HCT116 (cell line): ENCODE measurements around the gene SKI. TPM values are rescaled to one million over a fixed set of nuclear protein-coding genes. Genes with fewer than 3 reads are reported as not detected.

Source experiments
- ATAC-seq: fragments of 200-7000 bp; cut with Tn5 transposase; 2 replicates; pipeline ENCODE4 v1.9.1; 2020; ENCODE audit warnings: mild to moderate bottlenecking, moderate library complexity
- BruUV-seq: library from RNA; stranded (reverse); fragments of 400-500 nt; replicated peaks from 2 replicates; lab custom pipeline; 2021; lab: Mats Ljungman, UMichigan
- CTCF ChIA-PET: fragments of 300-600 bp; sonication (Branson Sonifier 250); formaldehyde crosslinking; loops from one replicate; lab custom pipeline; 2021; ENCODE audit warnings: antibody characterized with exemption; lab: Charles Lee
- POLR2A ChIA-PET: fragments of 300-600, 350-600 bp; sonication (Branson Sonifier 250); formaldehyde crosslinking; loops from one replicate; lab custom pipeline; 2021; ENCODE audit warnings: antibody characterized with exemption; lab: Charles Lee
- RAD21 ChIA-PET, 2 experiments: fragments of 300-600 bp; sonication (Branson Sonifier 250); formaldehyde crosslinking; loops; one replicate each; lab custom pipeline; 2023; ENCODE audit warnings: low total read pairs in 2 of 2; ENCODE audit not compliant: uncharacterized antibody in 2 of 2, unreplicated experiment in 2 of 2, low non-redundant PET in 1 of 2; lab: Charles Lee
- DNase-seq: peaks from one replicate; pipeline ENCODE4 v3.0.0-alpha.2; 2010; ENCODE audit warnings: low read depth, low spot score
- H2AFZ ChIP-seq: fragments of 200-600 bp; shearing (Covaris generic), sonication (generic); 2 replicates; pipeline ENCODE4 v1.6.1; 2017; ENCODE audit warnings: low read depth, mixed run types, mixed read lengths, antibody characterized with exemption, low read length; ENCODE audit not compliant: poor library complexity, severe bottlenecking
- H3K27ac ChIP-seq: 2 replicates; pipeline ENCODE4 v1.5.1; 2012; ENCODE audit warnings: low read depth, low read length
- H3K27me3 ChIP-seq: fragments of 200-600 bp; sonication (generic); 2 replicates; pipeline ENCODE4 v1.6.1; 2016; ENCODE audit warnings: mixed run types, low read length, mixed read lengths; ENCODE audit not compliant: insufficient read depth
- H3K36me3 ChIP-seq, 2 experiments: fragments of 200-500 bp in 1 of 2; fragments of 200-600 bp in 1 of 2; sonication (Bioruptor generic) in 1 of 2; sonication (generic) in 1 of 2; 2 replicates each; pipeline versions ENCODE4 v1.5.1 to v1.6.1; 2014 to 2016; ENCODE audit warnings: low read length in 2 of 2, inconsistent platforms in 1 of 2, mixed read lengths in 1 of 2, mixed run types in 1 of 2; ENCODE audit not compliant: insufficient read depth in 2 of 2, control insufficient read depth in 1 of 2
- H3K4me1 ChIP-seq, 2 experiments: fragments of 200-600 bp in 1 of 2; sonication (generic) in 1 of 2; 2 replicates each; pipeline versions ENCODE4 v1.5.1 to v1.6.1; 2012 to 2017; ENCODE audit warnings: low read length in 2 of 2, inconsistent platforms in 1 of 2, mild to moderate bottlenecking in 1 of 2, mixed read lengths in 1 of 2, mixed run types in 1 of 2, moderate library complexity in 1 of 2; ENCODE audit not compliant: insufficient read depth in 2 of 2, control insufficient read depth in 1 of 2
- H3K4me2 ChIP-seq: fragments of 200-600 bp; sonication (generic); 2 replicates; pipeline ENCODE4 v1.6.1; 2017; ENCODE audit warnings: mixed run types, low read length, mixed read lengths
- H3K4me3 ChIP-seq, 2 experiments: fragments of 200-600 bp in 1 of 2; sonication (generic) in 1 of 2; replicated peaks in 1 of 2; 2 replicates each; pipeline ENCODE4 v1.5.1; 2011 to 2016; ENCODE audit warnings: low read length in 2 of 2, control low read depth in 1 of 2, low read depth in 1 of 2, mild to moderate bottlenecking in 1 of 2, mixed read lengths in 1 of 2, mixed run types in 1 of 2
- H3K79me2 ChIP-seq: fragments of 200-600 bp; sonication (generic); 2 replicates; pipeline ENCODE4 v1.6.1; 2017; ENCODE audit warnings: mild to moderate bottlenecking, mixed run types, low read length, moderate library complexity, mixed read lengths; ENCODE audit not compliant: insufficient read depth
- H3K9ac ChIP-seq: fragments of 200-600 bp; sonication (generic); 2 replicates; pipeline ENCODE4 v1.6.1; 2016; ENCODE audit warnings: low read length, mixed read lengths
- H3K9me2 ChIP-seq: fragments of 200-600 bp; sonication (generic), shearing (Covaris generic); 2 replicates; pipeline ENCODE4 v1.6.1; 2017; ENCODE audit warnings: mixed run types, mild to moderate bottlenecking, moderate library complexity; ENCODE audit not compliant: insufficient read depth
- H3K9me3 ChIP-seq, 2 experiments: fragments of 200-500 bp in 1 of 2; fragments of 200-600 bp in 1 of 2; sonication (Bioruptor generic) in 1 of 2; sonication (generic) in 1 of 2; 2 replicates each; pipeline ENCODE4 v1.6.1; 2014 to 2017; ENCODE audit warnings: low read length in 2 of 2, mixed read lengths in 2 of 2, inconsistent platforms in 1 of 2, low read depth in 1 of 2, mild to moderate bottlenecking in 1 of 2, mixed run types in 1 of 2, moderate library complexity in 1 of 2; ENCODE audit not compliant: control insufficient read depth in 1 of 2, insufficient read depth in 1 of 2
- H4K20me1 ChIP-seq: fragments of 200-600 bp; sonication (generic), shearing (Covaris generic); 2 replicates; pipeline ENCODE4 v1.6.1; 2017; ENCODE audit warnings: mixed run types, mild to moderate bottlenecking, moderate library complexity; ENCODE audit not compliant: insufficient read depth
- EZH2 ChIP-seq: fragments of 200-600 bp; sonication (generic); IDR thresholded peaks from 2 replicates; pipeline ENCODE4 v1.6.1; 2017; ENCODE audit warnings: antibody characterized with exemption, mixed run types
- EZH2phosphoT487 ChIP-seq: fragments of 200-600 bp; IDR thresholded peaks from 2 replicates; pipeline ENCODE4 v1.6.1; 2018; ENCODE audit warnings: antibody characterized with exemption, borderline replicate concordance
- JUND ChIP-seq: IDR thresholded peaks from 2 replicates; pipeline ENCODE4 v1.6.1; 2012
- POLR2AphosphoS5 ChIP-seq: IDR thresholded peaks from 2 replicates; pipeline ENCODE4 v1.6.1; 2011; ENCODE audit warnings: mild to moderate bottlenecking, low read depth, low read length, moderate library complexity
- REST ChIP-seq: IDR thresholded peaks from 2 replicates; pipeline ENCODE4 v1.6.1; 2012; ENCODE audit warnings: low read depth
- SIN3A ChIP-seq: IDR thresholded peaks from 2 replicates; pipeline ENCODE4 v1.6.1; 2012; ENCODE audit warnings: low read depth
- SP1 ChIP-seq: IDR thresholded peaks from 2 replicates; pipeline ENCODE4 v1.6.1; 2012; ENCODE audit warnings: low read depth
- ZFX ChIP-seq: fragments of 450-650 bp; IDR thresholded peaks from 2 replicates; pipeline ENCODE4 v1.6.1; 2017
- intact Hi-C: fragments of 100-400 bp; cut with micrococcal nuclease; formaldehyde crosslinking; loops from 2 replicates; pipeline ENCODE4 v1.10.0; 2022
- total RNA-seq: library from RNA; stranded (reverse); gene quantifications from one replicate; pipeline ENCODE4 v1.2.1, GENCODE V29; 2021; ENCODE audit not compliant: unreplicated experiment

Gene SKI
- total RNA-seq, 1 experiment from 2014 or later, result 56.2 TPM

GRCh38 chr1:2267051-2267830 lies 39.1 kb downstream of the SKI start:
- Histone ChIP-seq H3K27me3 (no peaks in the 10 kb centered on the region), H3K9ac (no peak overlapping the region), H3K9me2 (no peaks in the 10 kb centered on the region), H3K4me1 (peaks cover 0 to 9% of the 10 kb centered on the region in 2 experiments; a peak in 1 of 4 replicates), H3K27ac (no peak overlapping the region), H3K9me3 (no peaks in the 10 kb centered on the region), H3K4me3 (no peak overlapping the region), H3K4me2 (no peak overlapping the region), H2AFZ (no peak overlapping the region), H3K36me3 (no peaks in the 10 kb centered on the region), H3K79me2 (peaks cover 99% of the 10 kb centered on the region), H4K20me1 (0 out of 2 replicates have a peak, but pooled peaks cover 2% of the 10 kb centered on the region)
- BruUV-seq, result no TSS peak
- POLR2A ChIA-PET, result no interaction called here
- DNase-seq (no peak), ATAC-seq (no peak)
- 0 out of 2 replicates have a peak, but pooled peaks have one; percentile 8 for TF ChIP-seq POLR2AphosphoS5
- no peak for TF ChIP-seq REST
- RAD21 ChIA-PET, result no interaction called here
- intact Hi-C loops, result no loop called here
- CTCF ChIA-PET, result no interaction called here

GRCh38 chr1:2267862-2268261 lies 39.7 kb downstream of the SKI start:
- ChIA-PET CTCF (no interaction called here), RAD21 (no interaction called here), POLR2A (no interaction called here)
- no peak for DNase-seq
- Histone ChIP-seq H3K9me2 (no peaks in the 10 kb centered on the region), H3K4me1 (peaks cover 0 to 9% of the 10 kb centered on the region in 2 experiments; a peak in 1 of 4 replicates), H3K4me3 (no peak overlapping the region), H3K27me3 (no peaks in the 10 kb centered on the region), H3K27ac (no peak overlapping the region; the same call in 1 of the 2 replicates), H3K9ac (no peak overlapping the region), H2AFZ (no peak overlapping the region), H3K36me3 (no peaks in the 10 kb centered on the region; a peak in 1 of 4 replicates), H4K20me1 (0 out of 2 replicates have a peak, but pooled peaks cover 4% of the 10 kb centered on the region), H3K9me3 (no peaks in the 10 kb centered on the region), H3K4me2 (no peak overlapping the region), H3K79me2 (peaks cover 99% of the 10 kb centered on the region)
- ATAC-seq, result no peak
- intact Hi-C loops, result no loop called here
- BruUV-seq, result no TSS peak
- no peak for TF ChIP-seq JUND
- TF ChIP-seq ZFX, result no peak
- TF ChIP-seq EZH2phosphoT487, result no peak
- TF ChIP-seq EZH2, result no peak
- TF ChIP-seq REST, result no peak
- TF ChIP-seq POLR2AphosphoS5, result no peak
- TF ChIP-seq SIN3A, result no peak
- TF ChIP-seq SP1, result no peak
